ENCODE data around the gene PGAM2. TPM values are rescaled to one million over a fixed set of nuclear protein-coding genes. Genes with fewer than 3 reads are reported as not detected.

The PGAM2 gene
- total RNA-seq, 1 donor from 2014 or later = 1.8 TPM

- Mint-ChIP-seq H3K36me3 (ENCODE audit: low read depth) (peaks cover 8% of the 10 kb centered on the region), H3K4me1 (peaks cover 15% of the 10 kb centered on the region), H3K4me3 (no peak overlapping the region), H3K27ac (ENCODE audit: unreplicated experiment) (no peak overlapping the region), H3K27me3 (ENCODE audit: low read depth) (no peaks in the 10 kb centered on the region), H3K9me3 (no peaks in the 10 kb centered on the region)
- DNase-seq (ENCODE audit: low read depth, low spot score) = no peak
- TF ChIP-seq CTCF (conservative IDR thresholded peaks at IDR 0.05) = no peak
These were observed 14.3 kb downstream of the PGAM2 start for GRCh38 chr7:44050915-44051560.

- Mint-ChIP-seq H3K27me3 (ENCODE audit: low read depth) (no peaks in the 10 kb centered on the region), H3K4me1 (peaks cover 23% of the 10 kb centered on the region), H3K36me3 (ENCODE audit: low read depth) (peaks cover 2% of the 10 kb centered on the region), H3K9me3 (no peaks in the 10 kb centered on the region), H3K4me3 (peak overlapping the region; percentile 25), H3K27ac (ENCODE audit: unreplicated experiment) (no peak overlapping the region)
- no peak for TF ChIP-seq CTCF (conservative IDR thresholded peaks at IDR 0.05)
- no peak for DNase-seq (ENCODE audit: low read depth, low spot score)
These were observed 15.0 kb downstream of the PGAM2 start for GRCh38 chr7:44050121-44050914.

GRCh38 chr7:44048031-44048795 lies 17.2 kb downstream of the PGAM2 start:
- peaks cover 2% of the 10 kb centered on the region for H3K36me3 Mint-ChIP-seq (ENCODE audit: low read depth)
- no peak for DNase-seq (ENCODE audit: low read depth, low spot score)
- peaks cover 33% of the 10 kb centered on the region for H3K4me1 Mint-ChIP-seq
- no peak overlapping the region for H3K27ac Mint-ChIP-seq (ENCODE audit: unreplicated experiment)
- H3K9me3 Mint-ChIP-seq = no peaks in the 10 kb centered on the region
- peak overlapping the region; percentile 60 for H3K4me3 Mint-ChIP-seq
- TF ChIP-seq CTCF (conservative IDR thresholded peaks at IDR 0.05) = no peak
- no peaks in the 10 kb centered on the region for H3K27me3 Mint-ChIP-seq (ENCODE audit: low read depth)

GRCh38 chr7:44046321-44047061 lies 18.9 kb downstream of the PGAM2 start:
- H3K4me3 Mint-ChIP-seq = peak overlapping the region; percentile 93
- H3K9me3 Mint-ChIP-seq = no peaks in the 10 kb centered on the region
- no peak for TF ChIP-seq CTCF (conservative IDR thresholded peaks at IDR 0.05)
- peaks cover 11% of the 10 kb centered on the region for H3K27me3 Mint-ChIP-seq (ENCODE audit: low read depth)
- peaks cover 33% of the 10 kb centered on the region for H3K4me1 Mint-ChIP-seq
- peaks cover 2% of the 10 kb centered on the region for H3K36me3 Mint-ChIP-seq (ENCODE audit: low read depth)
- no peak for DNase-seq (ENCODE audit: low read depth, low spot score)
- no peak overlapping the region for H3K27ac Mint-ChIP-seq (ENCODE audit: unreplicated experiment)
